HG03039 (cell line): ENCODE results near the gene SEBOX.

ENCODE experiments used
- ATAC-seq: cut with Tn5 transposase; IDR thresholded peaks from one replicate; pipeline ENCODE4 v1.9.1; 2021; ENCODE audit warnings: mild to moderate bottlenecking, moderate library complexity; ENCODE audit not compliant: unreplicated experiment

Gene SEBOX

GRCh38 chr17:28369684-28370034 is 4.7 kb upstream of the SEBOX start:
- ATAC-seq: no peak

- no peak for ATAC-seq
Measured at GRCh38 chr17:28368915-28369683, 4.1 kb upstream of the SEBOX start.

GRCh38 chr17:28368306-28368831 is 3.4 kb upstream of the SEBOX start:
- no peak for ATAC-seq

GRCh38 chr17:28367641-28368305 is 2.8 kb upstream of the SEBOX start:
- no peak for ATAC-seq

- ATAC-seq: no peak
Measured at GRCh38 chr17:28366605-28367004, 1.6 kb upstream of the SEBOX start.

GRCh38 chr17:28365487-28365886 is 488 bp upstream of the SEBOX start:
- ATAC-seq: no peak

GRCh38 chr17:28363776-28364650 is 986 bp downstream of the SEBOX start:
- ATAC-seq: no peak

GRCh38 chr17:28363186-28363585 is 1.8 kb downstream of the SEBOX start:
- no peak for ATAC-seq

- no peak for ATAC-seq
Measured at GRCh38 chr17:28357901-28358197, 7.2 kb downstream of the SEBOX start.

- ATAC-seq: peak; percentile 96
Measured at GRCh38 chr17:28357061-28357900, 7.7 kb downstream of the SEBOX start, which contains the start of gene POLDIP2. TSS of gene POLDIP2 (minus strand) at chr17:28357527. CDS start at chr17:28357448, 79 bp downstream.

- no peak for ATAC-seq
Measured at GRCh38 chr17:28350271-28350670, 14.7 kb downstream of the SEBOX start.

- ATAC-seq: no peak
Measured at GRCh38 chr17:28348979-28349378, 16.0 kb downstream of the SEBOX start.

- ATAC-seq: no peak
Measured at GRCh38 chr17:28347261-28347891, 17.6 kb downstream of the SEBOX start.

- ATAC-seq: no peak
Measured at GRCh38 chr17:28346746-28347246, 18.2 kb downstream of the SEBOX start.

GRCh38 chr17:28346199-28346580 is 18.8 kb downstream of the SEBOX start:
- ATAC-seq: no peak

GRCh38 chr17:28345419-28346198 is 19.4 kb downstream of the SEBOX start:
- no peak for ATAC-seq

GRCh38 chr17:28344435-28344901 is 20.5 kb downstream of the SEBOX start:
- ATAC-seq: no peak

- no peak for ATAC-seq
Measured at GRCh38 chr17:28344011-28344410, 21.0 kb downstream of the SEBOX start.

- no peak for ATAC-seq
Measured at GRCh38 chr17:28343491-28343932, 21.5 kb downstream of the SEBOX start.
